AG04449 (cell line): ENCODE data around the gene OVCA2.

Source experiments
- CTCF ChIA-PET: fragments of 350-600 bp; formaldehyde crosslinking; extraction: SDS; loops from one replicate; lab custom pipeline; 2021; ENCODE audit warnings: antibody characterized with exemption; lab: Yijun Ruan, JAX
- POLR2A ChIA-PET: fragments of 400-600, 350-600 bp; formaldehyde crosslinking; extraction: SDS; loops from one replicate; lab custom pipeline; 2020; ENCODE audit warnings: antibody characterized with exemption, inconsistent platforms; lab: Yijun Ruan, JAX
- DNase-seq: peaks from one replicate; pipeline ENCODE4 v3.0.0-alpha.2; 2010; ENCODE audit warnings: low read depth, low spot score
- H3K4me3 ChIP-seq: 2 replicates; pipeline ENCODE4 v1.5.1; 2011; ENCODE audit warnings: low read depth, mild to moderate bottlenecking, control low read depth, low read length
- CTCF ChIP-seq: IDR thresholded peaks from one replicate; pipeline ENCODE4 v1.5.1; 2011; ENCODE audit warnings: mild to moderate bottlenecking, moderate library complexity, low read length, control low read depth, inconsistent platforms; ENCODE audit not compliant: insufficient read depth; ENCODE audit errors: missing control alignments

OVCA2 gene

GRCh38 chr17:2077040-2077439 is 35.2 kb downstream of the OVCA2 start:
- no peak for DNase-seq

GRCh38 chr17:2081564-2081963 is 39.7 kb downstream of the OVCA2 start:
- H3K4me3 ChIP-seq: no peak overlapping the region
- POLR2A ChIA-PET: interaction anchor here (0.6 to 2.2 kb wide), 9 partner anchors 9 to 156 kb away, joined by 3 to 14 read pairs (median 4); partner anchors contain the start of gene HIC1
- CTCF ChIA-PET: interaction anchor here (1.0 to 12.3 kb wide), 8 partner anchors 9 to 199 kb away, joined by 3 to 105 read pairs (median 10); no protein-coding TSS in a partner anchor
- no peak for DNase-seq
- TF ChIP-seq CTCF: no peak

More at GRCh38 chr17:2077040-2077439, 35.2 kb downstream of the OVCA2 start:
- no peak overlapping the region for H3K4me3 ChIP-seq
- POLR2A ChIA-PET: no interaction called here
- no peak for TF ChIP-seq CTCF
- CTCF ChIA-PET: interaction anchor here (0.8 to 3.1 kb wide), 3 partner anchors 9 to 169 kb away, joined by 3 to 11 read pairs (median 5); no protein-coding TSS in a partner anchor

- POLR2A ChIA-PET: interaction anchor here (0.8 to 2.2 kb wide), 8 partner anchors 9 to 155 kb away, joined by 3 to 14 read pairs (median 4); partner anchors contain the start of gene HIC1
- CTCF ChIA-PET: interaction anchor here (0.7 to 12.3 kb wide), 9 partner anchors 9 to 200 kb away, joined by 3 to 105 read pairs (median 10); no protein-coding TSS in a partner anchor
- no peak overlapping the region for H3K4me3 ChIP-seq
- TF ChIP-seq CTCF: no peak
- DNase-seq: no peak
These were observed 40.4 kb downstream of the OVCA2 start for GRCh38 chr17:2082003-2082781.

GRCh38 chr17:2083613-2084035 is 41.8 kb downstream of the OVCA2 start:
- ChIA-PET POLR2A (no interaction called here), CTCF (interaction anchor here (1.5 to 12.3 kb wide), 4 partner anchors 7 to 162 kb away, joined by 4 to 105 read pairs (median 11); no protein-coding TSS in a partner anchor)
- no peak overlapping the region for H3K4me3 ChIP-seq
- no peak for DNase-seq
- no peak for TF ChIP-seq CTCF

GRCh38 chr17:2084036-2084765 is 42.4 kb downstream of the OVCA2 start:
- no peak for DNase-seq
- no peak for TF ChIP-seq CTCF
- ChIA-PET POLR2A (interaction anchor here (1.4 kb wide), 1 partner anchor 29 kb away, joined by 7 read pairs; the partner anchor contains the start of gene HIC1), CTCF (interaction anchor here (1.1 to 12.3 kb wide), 4 partner anchors 7 to 161 kb away, joined by 3 to 105 read pairs (median 10); no protein-coding TSS in a partner anchor)
- H3K4me3 ChIP-seq: no peak overlapping the region
